Activated CD4-positive, CD25-positive, alpha-beta regulatory T cell treated with anti-CD3 and anti-CD28 coated beads, Interleukin-2, amount 50 U/mL, for 72 hours (primary cell): Measurements from ENCODE around the gene RIMS4.

Source experiments
- DNase-seq: peaks from one replicate; pipeline ENCODE4 v3.0.0; 2021

Gene RIMS4

GRCh38 chr20:44736170-44737021 is 74.0 kb downstream of the RIMS4 start:
- no peak for DNase-seq

- no peak for DNase-seq
Measured at GRCh38 chr20:44735816-44736169, 74.6 kb downstream of the RIMS4 start.

GRCh38 chr20:44734938-44735337 is 75.4 kb downstream of the RIMS4 start:
- no peak for DNase-seq

DNA sequence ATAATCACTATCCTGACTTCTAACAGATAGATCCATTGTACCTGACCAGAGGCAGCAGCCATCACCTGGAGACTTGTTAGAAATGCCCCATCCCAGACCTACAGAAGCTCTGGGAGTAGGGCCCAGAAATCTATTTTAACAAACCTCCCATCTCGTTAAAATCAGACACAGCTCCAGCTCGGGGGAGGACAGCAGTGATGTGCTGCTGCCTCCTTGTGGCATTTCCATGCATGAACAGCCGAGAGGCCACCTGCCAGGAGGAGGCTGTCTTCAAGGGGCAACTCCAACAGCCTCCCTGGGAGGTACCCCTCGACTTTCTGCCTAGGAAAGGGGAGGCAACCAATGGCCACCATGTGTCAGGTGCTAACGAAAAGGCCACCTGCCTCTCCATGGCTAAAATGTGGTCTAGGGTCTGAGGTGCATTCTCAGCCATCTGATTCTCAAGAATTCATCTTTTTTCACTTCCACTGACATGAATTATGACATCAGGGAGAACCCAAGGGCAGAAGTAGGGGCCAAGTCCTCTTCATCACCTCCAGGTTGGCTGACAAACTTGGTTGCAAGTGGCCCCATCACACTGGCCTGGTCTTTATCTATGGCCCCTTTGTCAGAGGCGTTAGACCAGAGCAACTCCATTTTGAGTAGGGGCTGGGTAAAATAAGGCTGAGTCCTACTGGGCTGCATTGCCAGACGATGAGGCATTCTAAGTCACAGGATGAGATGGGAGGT is 76.8 kb downstream of the RIMS4 start:
- DNase-seq = no peak

GRCh38 chr20:44732327-44732726 is 78.0 kb downstream of the RIMS4 start:
- no peak for DNase-seq

DNA sequence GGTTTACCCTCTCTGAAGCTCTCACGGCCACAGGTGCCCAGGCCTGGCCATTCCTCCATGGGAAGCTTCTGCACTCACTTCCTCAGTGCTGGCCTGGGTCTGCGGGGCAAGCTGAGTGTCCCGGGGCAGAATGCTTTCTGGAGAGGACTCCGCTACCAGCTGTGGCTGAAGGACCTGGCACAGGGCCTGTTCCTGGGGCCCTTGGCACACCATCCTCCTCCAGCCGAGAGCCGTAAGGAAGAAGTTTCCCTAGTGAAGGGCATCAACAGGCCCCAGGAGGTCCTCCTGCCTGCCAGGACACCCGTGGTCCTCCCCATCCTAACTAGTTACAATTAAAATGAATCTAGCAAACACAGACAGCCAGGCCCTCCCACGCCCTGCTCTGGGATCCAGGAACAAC is 78.7 kb downstream of the RIMS4 start:
- DNase-seq = no peak

DNA sequence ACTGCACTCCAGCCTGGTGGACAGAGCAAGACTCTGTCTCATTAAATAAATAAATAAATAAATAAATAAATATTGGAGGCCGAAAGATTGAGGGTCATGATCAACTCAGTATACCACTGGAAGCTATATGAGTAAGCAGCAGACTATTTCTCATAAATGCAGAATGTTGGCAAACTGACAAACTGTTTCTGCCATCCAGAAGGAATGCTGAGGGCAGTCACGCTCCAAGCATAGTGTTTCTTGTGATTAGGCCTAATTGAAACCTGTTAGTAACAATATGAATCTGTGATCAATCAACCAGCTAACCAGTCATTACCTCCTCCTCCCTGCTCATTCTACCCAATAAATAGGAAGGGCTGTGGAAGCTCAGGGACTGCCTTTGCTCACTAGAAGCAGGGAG is 79.9 kb downstream of the RIMS4 start:
- no peak for DNase-seq

GRCh38 chr20:44728801-44729443 is 81.4 kb downstream of the RIMS4 start:
- no peak for DNase-seq

DNA sequence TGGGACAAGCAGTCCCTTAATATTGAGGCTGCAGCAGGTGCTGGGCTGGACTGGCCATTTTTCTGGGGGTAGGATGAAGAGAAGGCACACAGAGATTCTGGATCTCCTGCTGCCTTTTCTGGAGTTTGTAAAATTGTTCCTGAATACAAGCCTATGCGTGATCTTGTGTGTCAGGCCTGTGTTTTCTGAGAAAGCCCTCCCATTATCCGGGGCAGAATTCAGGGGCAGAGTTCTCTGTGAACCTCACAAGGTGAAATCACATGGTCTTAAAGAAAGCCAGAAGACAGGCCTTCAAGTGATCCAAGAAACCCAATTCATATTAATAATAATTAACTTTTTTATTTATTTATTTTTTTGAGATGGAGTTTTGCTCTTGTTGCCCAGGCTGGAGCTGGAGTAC is 82.7 kb downstream of the RIMS4 start:
- DNase-seq = no peak

GRCh38 chr20:44727039-44727438 is 83.3 kb downstream of the RIMS4 start:
- DNase-seq = no peak

- DNase-seq = no peak
Measured at GRCh38 chr20:44725837-44726236, 84.5 kb downstream of the RIMS4 start.

DNA sequence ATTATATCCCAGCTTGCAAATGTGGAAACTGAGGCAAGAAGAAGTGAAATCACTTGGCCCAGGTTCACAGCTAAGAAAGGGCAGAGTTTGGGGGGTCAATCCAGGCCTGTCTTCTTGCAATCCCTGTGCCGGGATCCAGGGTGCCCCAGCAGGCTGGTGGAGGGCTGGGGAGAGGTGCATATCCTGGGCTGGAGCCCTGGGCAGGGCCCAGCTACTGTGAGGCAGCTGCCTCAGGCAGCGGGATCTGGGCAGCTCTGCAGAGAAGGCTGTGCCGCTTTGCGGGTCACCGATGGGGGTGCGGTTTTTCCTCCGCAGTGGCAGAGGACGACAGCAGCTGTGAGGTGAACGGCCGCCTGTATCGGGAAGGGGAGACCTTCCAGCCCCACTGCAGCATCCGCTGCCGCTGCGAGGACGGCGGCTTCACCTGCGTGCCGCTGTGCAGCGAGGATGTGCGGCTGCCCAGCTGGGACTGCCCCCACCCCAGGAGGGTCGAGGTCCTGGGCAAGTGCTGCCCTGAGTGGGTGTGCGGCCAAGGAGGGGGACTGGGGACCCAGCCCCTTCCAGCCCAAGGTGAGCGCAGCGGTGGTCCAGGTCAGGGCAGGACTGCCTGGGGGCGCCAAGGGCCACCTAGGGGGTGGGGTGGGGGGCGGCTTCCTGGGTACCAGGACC is 85.8 kb downstream of the RIMS4 start:
- no peak for DNase-seq

- no peak for DNase-seq
Measured at GRCh38 chr20:44723798-44724362, 86.5 kb downstream of the RIMS4 start.

- no peak for DNase-seq
Measured at GRCh38 chr20:44723391-44723790, 87.0 kb downstream of the RIMS4 start.

DNA sequence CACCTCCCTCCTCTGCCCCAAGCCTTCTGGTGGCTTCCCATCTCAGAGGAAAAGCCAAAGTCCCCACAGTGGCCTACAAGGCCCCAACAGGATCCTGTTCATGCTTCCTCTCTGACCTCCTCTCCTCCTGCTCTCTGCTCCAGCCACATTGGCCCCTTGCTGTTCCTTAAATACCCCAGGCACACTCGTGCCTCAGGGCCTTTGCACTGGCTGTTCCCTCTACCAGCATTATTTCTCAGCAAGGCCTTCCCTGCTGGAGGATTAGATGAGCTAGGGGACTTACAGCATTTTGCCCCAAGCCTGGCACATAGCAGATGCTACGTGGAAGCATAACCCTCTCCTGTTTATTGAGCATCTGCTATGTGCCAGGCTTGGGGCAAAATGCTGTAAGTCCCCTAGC is 87.4 kb downstream of the RIMS4 start:
- DNase-seq = no peak

DNA sequence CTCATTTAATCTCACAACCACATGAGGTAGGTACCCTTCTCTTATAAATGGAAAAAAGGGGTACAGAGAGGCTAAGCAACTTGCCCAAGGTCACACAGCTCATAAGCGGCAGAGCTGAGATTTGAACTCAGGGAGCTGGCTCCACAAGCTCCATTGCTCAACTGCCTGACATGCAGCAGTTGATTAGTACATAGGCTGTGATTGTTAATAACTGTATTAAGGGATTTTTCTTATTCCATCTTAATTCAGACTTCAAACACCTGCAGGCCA is 88.6 kb downstream of the RIMS4 start:
- no peak for DNase-seq

DNA sequence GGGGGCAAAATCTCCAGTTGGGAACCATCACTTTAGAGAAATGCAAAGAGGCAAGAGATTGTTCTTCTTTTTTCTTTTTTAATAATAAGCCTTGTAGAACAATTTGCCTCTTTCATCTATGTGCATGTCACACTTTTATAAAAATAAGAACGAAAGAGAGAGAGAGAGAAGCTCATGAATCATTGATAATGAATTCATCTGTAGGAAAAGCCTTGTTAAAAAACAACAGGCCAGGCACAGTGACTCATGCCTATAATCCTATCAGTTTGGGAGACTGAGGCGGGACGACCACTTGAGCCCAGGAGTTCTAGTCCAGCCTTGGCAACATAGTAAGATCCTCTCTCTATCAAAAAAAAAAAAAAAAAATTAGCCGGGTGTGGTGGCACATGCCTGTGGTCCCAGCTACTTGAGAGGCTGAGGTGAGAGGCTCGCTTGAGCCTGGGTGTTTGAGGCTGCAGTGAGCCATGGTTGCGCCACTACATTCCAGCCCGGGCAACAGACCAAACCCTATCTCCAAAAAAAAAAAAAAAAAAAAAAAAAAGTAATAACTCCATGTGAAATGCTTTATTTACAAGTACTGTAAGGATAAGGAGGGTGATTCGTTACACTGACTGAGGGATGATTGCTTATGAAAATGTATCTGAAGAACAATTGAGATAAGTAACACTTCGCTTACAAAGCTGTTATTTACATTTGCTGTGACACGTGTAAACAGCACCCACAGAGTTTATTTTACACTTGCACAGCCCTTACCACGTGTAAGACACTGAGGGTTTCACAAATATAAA is 89.2 kb downstream of the RIMS4 start:
- no peak for DNase-seq

GRCh38 chr20:44720621-44720996 is 89.7 kb downstream of the RIMS4 start:
- no peak for DNase-seq

DNA sequence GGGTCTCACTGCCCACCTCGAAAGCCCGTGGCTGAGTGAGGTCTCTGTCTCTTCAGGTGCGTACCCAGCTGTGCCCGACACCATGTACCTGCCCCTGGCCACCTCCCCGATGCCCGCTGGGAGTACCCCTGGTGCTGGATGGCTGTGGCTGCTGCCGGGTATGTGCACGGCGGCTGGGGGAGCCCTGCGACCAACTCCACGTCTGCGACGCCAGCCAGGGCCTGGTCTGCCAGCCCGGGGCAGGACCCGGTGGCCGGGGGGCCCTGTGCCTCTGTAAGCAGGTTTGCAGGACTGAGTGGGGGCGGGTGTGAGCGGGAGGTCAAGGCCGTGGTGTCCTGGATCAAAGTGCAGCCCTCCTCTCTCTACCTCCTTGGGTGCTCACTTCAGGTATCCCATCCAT is 90.5 kb downstream of the RIMS4 start:
- no peak for DNase-seq

DNA sequence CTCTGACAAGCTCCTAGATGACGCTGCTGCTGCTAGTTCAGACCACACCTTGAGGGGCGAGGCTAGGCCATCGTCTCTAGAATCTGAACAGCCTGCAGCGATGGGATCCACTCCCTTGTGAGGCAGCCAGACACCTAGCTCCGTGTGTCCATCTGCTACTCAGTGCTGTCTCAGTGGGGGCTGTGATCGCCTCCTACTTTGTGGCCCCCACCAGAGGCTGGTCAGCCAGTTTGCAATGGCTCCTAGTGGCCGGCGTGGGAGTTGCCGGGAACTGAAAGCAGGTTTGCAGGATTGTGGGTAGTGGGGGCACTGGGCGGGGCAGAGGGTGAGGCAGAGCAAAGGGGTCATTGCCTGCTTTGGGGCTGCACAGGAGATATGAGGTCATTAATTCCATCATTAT is 92.4 kb downstream of the RIMS4 start:
- DNase-seq = no peak

DNA sequence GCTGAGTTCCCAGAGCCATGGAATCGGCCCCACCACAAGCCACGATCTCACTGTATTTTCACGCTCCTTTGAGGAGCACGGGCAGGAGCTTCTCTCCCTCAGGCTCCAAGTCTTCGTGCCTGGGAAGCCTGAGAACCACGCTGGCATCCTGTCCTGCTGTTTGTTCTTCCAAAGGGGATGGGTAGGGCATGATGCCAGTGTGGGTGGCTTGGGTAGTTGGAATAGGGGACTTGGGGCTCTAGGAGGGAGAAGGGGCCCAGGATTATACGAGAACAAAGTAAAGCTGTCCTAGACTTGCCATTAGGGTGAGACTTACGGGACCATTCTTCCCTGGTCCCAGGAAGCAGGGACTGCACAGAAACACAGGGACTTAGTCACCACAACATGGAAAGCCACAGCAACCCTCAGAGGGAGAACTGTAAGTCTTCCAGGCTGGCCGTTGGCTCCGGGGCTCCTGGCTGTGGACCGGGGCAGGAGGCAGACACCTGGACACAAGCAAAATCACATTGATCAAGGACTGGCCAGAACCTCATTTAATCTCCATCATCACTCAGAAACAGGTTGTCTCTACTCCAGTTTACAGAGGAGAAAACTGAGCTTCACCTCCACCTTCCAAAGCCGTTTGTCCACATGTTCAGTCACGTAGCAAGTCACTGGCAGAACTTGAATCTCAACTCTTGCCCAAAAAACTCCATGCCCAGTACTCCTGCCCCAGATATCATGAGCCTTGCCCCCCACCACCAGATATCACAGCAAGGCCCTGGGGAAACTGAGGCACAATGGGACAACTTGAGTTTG is 93.8 kb downstream of the RIMS4 start:
- DNase-seq = no peak
